GM21528 (cell line): Measurements from ENCODE around the gene GLOD5.

Experiments
- ATAC-seq: cut with Tn5 transposase; IDR thresholded peaks from one replicate; pipeline ENCODE4 v1.9.1; 2021; ENCODE audit warnings: mild to moderate bottlenecking, moderate library complexity; ENCODE audit not compliant: unreplicated experiment, low FRiP score

The GLOD5 gene

GRCh38 chrX:48753708-48754228 lies 7.8 kb upstream of the GLOD5 start:
- ATAC-seq = no peak

- ATAC-seq = no peak
Measured at GRCh38 chrX:48754238-48754637, 7.3 kb upstream of the GLOD5 start.

DNA sequence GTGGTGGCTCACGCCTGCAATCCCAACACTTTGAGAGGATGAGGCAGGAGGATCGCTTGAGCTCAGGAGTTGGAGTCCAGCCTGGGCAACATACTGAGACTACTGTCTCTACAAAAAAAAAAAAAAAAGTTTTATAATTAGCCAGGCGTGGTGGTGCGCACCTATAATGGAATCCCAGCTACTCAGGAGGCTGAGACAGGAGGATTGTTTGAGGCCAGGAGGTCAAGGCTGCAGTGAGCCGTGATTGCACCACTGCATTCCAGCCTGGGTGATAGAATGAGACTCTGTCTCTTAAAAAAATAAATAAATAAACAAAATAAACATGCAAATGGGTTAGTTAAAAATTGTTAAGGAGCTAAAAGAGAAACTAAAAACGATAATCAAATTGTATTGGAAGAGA lies 7.7 kb downstream of the GLOD5 start:
- no peak for ATAC-seq

GRCh38 chrX:48770296-48770695 lies 8.7 kb downstream of the GLOD5 start:
- ATAC-seq = no peak

GRCh38 chrX:48772602-48773001 lies 11.1 kb downstream of the GLOD5 start:
- no peak for ATAC-seq

GRCh38 chrX:48776818-48777439 lies 15.4 kb downstream of the GLOD5 start:
- no peak for ATAC-seq

DNA sequence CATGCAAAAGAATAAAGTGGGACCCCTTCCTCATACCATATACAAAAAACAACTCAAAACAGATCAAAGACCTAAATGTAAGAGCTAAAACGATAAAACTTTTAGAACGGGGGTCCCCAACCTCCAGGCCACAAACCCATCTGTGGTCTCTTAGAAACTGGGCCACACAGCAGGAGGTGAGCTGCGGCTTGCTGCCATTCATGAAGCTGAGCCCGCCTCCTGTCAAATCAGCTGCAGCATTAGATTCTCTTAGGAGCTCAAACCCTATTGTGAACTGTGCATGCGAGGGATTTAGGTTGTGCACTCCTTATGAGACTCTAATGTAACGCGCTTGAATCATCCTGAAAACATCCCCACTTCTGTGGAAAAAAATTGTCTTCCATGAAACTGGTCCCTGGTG lies 17.9 kb downstream of the GLOD5 start:
- no peak for ATAC-seq

GRCh38 chrX:48781705-48782104 lies 20.2 kb downstream of the GLOD5 start:
- no peak for ATAC-seq

- ATAC-seq = no peak
Measured at GRCh38 chrX:48782216-48782615, 20.7 kb downstream of the GLOD5 start.

DNA sequence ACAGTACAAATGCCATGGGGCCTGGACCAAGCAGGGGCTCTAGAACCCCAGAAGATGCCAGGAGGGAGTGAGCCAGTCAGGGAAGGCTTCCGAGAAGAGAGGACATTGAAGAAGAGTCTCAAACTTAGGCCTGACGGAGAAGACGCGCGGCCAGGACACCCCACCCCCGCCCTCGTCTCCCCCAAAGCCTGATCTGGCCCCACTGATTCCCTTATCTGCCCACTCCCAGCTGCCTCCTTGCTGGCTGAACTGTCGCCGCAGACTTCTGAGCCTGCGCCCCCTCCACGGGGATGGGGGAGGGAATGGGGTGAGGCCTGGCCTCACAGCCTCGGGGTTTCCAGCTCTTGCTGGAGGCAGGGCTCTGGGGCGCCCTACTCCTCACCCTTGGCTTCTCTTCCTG lies 21.2 kb downstream of the GLOD5 start:
- no peak for ATAC-seq

DNA sequence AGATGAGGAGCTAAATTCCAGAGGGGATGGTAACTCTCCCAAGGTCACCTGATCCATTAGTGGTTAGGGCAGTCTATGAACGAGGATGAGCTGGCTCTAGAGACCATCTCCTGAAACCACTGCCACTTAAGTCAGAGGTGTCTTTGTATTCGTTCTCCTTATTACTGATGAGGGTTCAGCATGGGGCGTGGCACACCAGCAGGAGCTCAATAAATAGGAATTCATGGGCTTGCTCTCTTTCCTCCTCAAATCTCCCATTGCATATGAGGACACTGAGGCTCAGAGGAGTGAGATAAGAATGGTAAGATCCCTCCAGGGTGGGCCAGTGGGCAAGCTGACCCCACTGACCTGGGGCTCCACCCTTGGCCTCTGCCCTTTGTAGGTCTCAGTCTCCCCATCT lies 23.2 kb downstream of the GLOD5 start:
- no peak for ATAC-seq

DNA sequence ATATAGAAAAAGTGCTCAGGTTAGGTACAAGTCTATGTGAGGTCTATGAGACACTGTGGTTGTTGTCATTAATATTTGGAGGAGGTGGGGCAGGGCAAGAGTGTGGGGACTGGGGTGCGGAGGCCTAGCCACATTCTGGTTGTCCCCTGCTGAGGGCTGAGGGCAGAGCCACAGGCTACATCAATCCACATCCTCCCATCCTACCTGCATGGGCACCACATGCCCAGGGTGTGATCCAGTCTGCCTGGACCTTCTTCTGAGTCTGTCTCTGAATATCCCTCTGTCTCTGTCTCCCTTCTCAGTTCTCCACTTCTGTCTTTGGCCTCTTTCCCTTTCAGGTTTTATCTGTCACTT lies 23.6 kb downstream of the GLOD5 start:
- ATAC-seq = no peak

GRCh38 chrX:48785540-48786214 lies 24.1 kb downstream of the GLOD5 start:
- no peak for ATAC-seq

- no peak for ATAC-seq
Measured at GRCh38 chrX:48786341-48786800, 24.8 kb downstream of the GLOD5 start, which contains the start of gene GATA1. GATA1 (plus strand) TSS chrX:48786590; CDS start chrX:48791110, 4,520 bp downstream.

DNA sequence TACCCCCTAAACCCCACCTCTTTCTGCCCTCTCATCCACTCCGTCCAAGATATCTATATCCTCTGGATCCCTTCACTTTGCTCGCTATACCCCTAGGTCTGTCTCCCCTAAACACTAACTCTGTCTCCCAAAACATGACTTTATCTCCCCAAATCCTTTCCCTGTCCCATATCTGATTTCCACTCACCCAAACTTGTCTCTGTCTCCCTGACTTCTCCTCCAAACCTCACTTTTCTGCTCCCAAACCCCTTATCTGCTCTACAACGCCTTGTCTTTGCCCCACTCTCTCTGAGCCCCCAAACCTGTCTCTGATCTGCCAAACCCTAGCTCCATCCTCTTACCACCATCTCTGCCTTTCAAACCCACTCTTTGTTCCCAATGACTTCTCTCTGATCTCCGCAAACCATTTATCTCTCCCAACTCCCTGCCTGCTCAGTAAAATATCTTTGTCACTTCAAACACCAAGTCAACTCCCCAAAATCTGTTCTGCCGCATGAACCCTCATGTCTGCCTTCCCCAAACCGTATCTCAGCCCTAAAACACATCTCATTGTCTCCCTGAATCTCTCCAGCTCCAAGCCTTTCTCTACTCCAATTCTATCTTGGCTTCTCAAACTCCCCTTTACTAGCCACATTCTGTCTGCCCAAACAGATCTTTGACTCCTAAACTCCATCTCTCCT lies 25.4 kb downstream of the GLOD5 start:
- no peak for ATAC-seq

- ATAC-seq = no peak
Measured at GRCh38 chrX:48787505-48788443, 26.2 kb downstream of the GLOD5 start.

DNA sequence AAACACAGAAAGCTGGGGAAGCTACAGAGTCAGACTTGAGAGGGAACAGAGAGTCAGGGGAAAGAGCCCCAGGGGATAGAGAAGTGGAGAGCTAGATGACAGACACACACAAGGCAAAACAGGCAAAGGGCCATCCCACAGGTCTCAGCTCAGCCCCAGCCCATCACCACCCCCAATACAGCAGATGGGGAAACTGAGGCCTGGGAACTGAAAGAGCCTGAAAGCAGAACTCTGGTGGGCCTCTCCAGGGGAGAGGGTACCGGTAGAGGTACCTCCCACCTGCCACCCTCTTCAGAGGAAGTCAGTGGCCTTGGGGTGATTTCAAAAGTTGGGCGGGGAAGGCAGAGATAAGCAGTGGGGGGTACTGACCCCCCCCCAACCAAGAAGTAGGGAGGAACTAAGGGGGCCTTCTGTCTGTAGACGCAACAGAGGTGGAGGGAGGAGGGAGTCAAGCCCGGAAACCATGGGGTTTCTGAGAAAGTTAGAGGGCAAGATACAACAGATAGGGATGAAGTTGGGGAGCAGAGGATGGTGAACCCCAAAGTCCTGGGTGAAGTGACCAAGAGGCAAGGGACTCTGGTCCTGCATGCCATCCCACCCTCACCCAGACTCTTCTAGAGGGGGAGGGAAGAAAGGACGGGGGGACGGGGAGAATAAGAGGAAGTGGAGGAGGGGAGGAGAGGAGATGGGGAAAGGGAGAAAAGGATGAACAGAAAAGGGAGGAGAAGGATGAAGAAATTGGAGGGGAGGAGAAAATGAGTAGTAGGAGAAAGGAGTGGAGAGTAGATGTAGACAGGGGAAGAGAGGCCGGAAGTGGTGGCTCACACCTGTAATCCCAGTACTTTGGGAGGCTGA lies 28.0 kb downstream of the GLOD5 start:
- ATAC-seq = no peak

DNA sequence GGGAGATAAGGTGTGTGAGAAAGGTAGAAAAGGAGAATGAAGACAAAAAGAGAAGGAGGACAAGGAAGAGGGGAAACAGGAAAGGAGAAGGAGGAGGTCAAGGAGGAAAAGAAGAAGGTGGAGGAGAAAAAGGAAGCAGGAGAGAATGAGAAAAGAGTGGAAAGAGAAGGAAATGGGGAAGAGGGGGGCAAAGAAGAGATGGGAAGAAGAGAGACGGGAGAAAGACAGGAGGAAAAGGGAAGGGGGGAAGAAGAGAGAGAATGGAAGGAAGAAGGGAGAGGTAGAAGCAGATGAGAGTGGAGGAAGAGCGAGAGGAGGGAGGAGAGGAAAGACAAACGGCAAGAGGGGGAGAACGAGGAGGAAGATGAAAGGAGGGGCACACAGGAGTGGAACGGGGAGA lies 28.9 kb downstream of the GLOD5 start:
- ATAC-seq = no peak

DNA sequence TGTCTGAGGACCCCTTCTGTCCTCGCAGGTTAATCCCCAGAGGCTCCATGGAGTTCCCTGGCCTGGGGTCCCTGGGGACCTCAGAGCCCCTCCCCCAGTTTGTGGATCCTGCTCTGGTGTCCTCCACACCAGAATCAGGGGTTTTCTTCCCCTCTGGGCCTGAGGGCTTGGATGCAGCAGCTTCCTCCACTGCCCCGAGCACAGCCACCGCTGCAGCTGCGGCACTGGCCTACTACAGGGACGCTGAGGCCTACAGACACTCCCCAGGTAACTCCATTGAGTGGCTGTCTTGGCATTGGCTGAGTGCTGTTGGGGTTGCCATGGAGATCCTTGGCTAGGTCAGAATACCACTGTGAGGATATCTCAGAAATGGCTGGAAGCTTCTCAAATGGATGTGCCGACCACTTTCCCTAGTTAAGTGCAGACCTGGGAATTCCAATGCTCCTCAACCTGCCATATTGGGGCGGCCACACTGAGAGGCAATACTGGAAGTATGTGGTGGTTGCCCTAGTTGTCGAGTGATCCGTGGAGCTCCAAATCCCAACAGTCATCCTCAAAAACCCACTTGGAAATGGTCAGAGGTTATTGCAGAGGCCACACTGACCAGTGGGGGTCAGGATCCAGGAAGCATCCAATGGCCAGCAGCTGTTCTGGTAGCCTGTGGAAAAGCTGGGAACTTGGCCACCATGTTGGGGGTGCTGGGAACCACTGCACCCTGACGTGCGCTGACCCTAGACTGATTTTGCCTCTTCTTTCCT lies 29.7 kb downstream of the GLOD5 start:
- no peak for ATAC-seq
